Middle frontal gyrus (tissue), 1 donor: Measurements from ENCODE around the gene PDS5A.
"Not testable (repeated sequence)": the region's sequence is repeated elsewhere in the genome, so short reads cannot be mapped to it uniquely, and the experiment has no call there.

Experiments used
- DNase-seq: peaks from one replicate; pipeline ENCODE4 v3.0.0-alpha.2; 2015; ENCODE audit warnings: low spot score; ENCODE audit errors: extremely low spot score

PDS5A gene

GRCh38 chr4:39961311-39961877 lies 16.3 kb downstream of the PDS5A start:
- no peak for DNase-seq

- no peak for DNase-seq
These were observed 26.7 kb downstream of the PDS5A start for GRCh38 chr4:39950861-39951481.

- no peak for DNase-seq
These were observed 29.7 kb downstream of the PDS5A start for GRCh38 chr4:39947963-39948362.

- DNase-seq: no peak
These were observed 30.3 kb downstream of the PDS5A start for GRCh38 chr4:39947417-39947816.

- not testable (repeated sequence) for DNase-seq
These were observed 33.5 kb downstream of the PDS5A start for GRCh38 chr4:39944245-39944644.

- no peak for DNase-seq
These were observed 35.2 kb downstream of the PDS5A start for GRCh38 chr4:39942507-39942906.

- no peak for DNase-seq
These were observed 36.0 kb downstream of the PDS5A start for GRCh38 chr4:39941682-39942217.

GRCh38 chr4:39937683-39938268 lies 39.9 kb downstream of the PDS5A start:
- no peak for DNase-seq

GRCh38 chr4:39936565-39937418 lies 40.9 kb downstream of the PDS5A start:
- no peak for DNase-seq

- no peak for DNase-seq
These were observed 43.8 kb downstream of the PDS5A start for GRCh38 chr4:39933671-39934590.

- no peak for DNase-seq
These were observed 44.8 kb downstream of the PDS5A start for GRCh38 chr4:39932776-39933402.

GRCh38 chr4:39931441-39931901 lies 46.2 kb downstream of the PDS5A start:
- DNase-seq: no peak

- no peak for DNase-seq
These were observed 49.2 kb downstream of the PDS5A start for GRCh38 chr4:39928538-39928937.

GRCh38 chr4:39924014-39924413 lies 53.7 kb downstream of the PDS5A start:
- DNase-seq: no peak

- DNase-seq: no peak
These were observed 55.3 kb downstream of the PDS5A start for GRCh38 chr4:39922399-39922798.

GRCh38 chr4:39913471-39913870 lies 64.2 kb downstream of the PDS5A start:
- DNase-seq: no peak

- no peak for DNase-seq
These were observed 67.6 kb downstream of the PDS5A start for GRCh38 chr4:39910064-39910463.

GRCh38 chr4:39908284-39908683 lies 69.4 kb downstream of the PDS5A start:
- no peak for DNase-seq

GRCh38 chr4:39905656-39906055 lies 72.1 kb downstream of the PDS5A start:
- DNase-seq: no peak

- DNase-seq: not testable (repeated sequence)
These were observed 72.7 kb downstream of the PDS5A start for GRCh38 chr4:39905019-39905418.
